GM18909 (cell line): Measurements from ENCODE around the gene TMX2.
"Not testable (repeated sequence)": the region's sequence is repeated elsewhere in the genome, so short reads cannot be mapped to it uniquely, and the experiment has no call there.

Experiments used
- ATAC-seq: cut with Tn5 transposase; IDR thresholded peaks from one replicate; pipeline ENCODE4 v1.9.1; 2021; ENCODE audit warnings: mild to moderate bottlenecking; ENCODE audit not compliant: unreplicated experiment, poor library complexity

The TMX2 gene

DNA sequence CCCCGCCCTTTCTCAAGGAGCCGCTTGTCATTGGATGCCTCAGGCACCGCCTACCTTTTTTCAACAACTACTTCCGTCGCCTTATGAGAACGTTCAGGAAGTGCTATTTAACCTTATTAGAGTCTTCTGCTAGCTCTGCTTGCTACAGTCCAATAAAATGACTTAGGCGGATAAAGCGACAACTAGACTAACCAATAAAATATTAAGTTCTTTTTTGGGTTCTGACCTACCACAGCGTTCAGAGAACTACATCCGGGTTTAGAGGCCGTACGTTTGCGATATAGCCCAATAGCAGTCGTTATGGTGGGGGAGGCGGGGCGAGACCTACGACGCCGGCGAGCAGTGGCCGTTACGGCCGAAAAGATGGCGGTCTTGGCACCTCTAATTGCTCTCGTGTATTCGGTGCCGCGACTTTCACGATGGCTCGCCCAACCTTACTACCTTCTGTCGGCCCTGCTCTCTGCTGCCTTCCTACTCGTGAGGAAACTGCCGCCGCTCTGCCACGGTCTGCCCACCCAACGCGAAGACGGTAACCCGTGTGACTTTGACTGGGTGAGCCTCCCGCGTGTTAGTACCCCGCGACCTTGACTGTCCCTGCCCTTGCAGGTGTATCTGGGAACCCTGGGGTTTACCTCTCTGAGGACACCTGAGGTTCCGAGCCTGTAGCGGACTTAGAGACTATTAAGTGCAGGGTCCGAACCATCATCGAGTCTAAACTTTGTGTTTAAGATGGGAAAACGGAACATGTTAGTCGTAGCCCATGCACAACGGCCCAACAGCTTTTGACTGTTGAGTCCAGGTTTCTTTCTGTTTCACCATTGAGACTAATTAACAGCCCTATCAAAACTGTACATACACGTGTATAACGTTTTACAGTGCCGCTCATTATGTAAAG lies at the start of gene TMX2:
TSS of gene TMX2 (plus strand) at position 338 of the 895 bp plus-strand sequence. CDS start at position 364, 26 bp downstream.
- ATAC-seq: peak; percentile 94

GRCh38 chr11:57662893-57663292 lies 49.5 kb upstream of the TMX2 start:
- ATAC-seq: no peak

GRCh38 chr11:57663975-57664374 lies 48.4 kb upstream of the TMX2 start:
- ATAC-seq: no peak

DNA sequence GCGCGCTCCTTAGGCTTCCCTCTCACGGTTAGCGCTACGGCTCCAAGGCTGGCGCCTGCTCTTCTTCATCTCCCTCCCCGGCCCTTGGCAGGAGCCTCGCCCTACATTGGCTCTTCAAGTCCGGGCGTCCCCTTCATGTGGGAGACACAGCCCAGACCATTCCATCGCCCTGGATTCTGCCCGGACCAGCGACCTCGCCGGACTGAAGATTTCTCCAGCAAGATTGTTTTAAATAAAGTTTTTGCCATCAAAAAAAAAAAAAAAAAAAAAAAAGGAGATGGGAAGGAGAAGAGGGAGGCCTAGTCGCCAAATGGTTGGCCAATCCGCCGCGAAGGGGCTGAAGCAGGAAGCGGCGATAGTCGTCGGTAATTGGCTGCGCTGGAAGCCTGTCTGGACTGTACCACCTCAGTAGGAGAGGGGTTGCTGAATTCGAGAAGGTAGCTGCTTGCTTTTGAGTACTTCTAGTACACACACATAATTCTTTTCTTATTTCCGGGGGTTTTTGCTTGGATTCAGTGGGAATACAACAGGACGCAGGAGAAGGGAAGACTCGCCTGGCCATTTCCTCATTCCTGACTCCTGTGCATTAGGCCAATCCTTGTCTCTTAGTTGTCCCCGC lies 45.2 kb upstream of the TMX2 start:
- ATAC-seq: peak; percentile 74

DNA sequence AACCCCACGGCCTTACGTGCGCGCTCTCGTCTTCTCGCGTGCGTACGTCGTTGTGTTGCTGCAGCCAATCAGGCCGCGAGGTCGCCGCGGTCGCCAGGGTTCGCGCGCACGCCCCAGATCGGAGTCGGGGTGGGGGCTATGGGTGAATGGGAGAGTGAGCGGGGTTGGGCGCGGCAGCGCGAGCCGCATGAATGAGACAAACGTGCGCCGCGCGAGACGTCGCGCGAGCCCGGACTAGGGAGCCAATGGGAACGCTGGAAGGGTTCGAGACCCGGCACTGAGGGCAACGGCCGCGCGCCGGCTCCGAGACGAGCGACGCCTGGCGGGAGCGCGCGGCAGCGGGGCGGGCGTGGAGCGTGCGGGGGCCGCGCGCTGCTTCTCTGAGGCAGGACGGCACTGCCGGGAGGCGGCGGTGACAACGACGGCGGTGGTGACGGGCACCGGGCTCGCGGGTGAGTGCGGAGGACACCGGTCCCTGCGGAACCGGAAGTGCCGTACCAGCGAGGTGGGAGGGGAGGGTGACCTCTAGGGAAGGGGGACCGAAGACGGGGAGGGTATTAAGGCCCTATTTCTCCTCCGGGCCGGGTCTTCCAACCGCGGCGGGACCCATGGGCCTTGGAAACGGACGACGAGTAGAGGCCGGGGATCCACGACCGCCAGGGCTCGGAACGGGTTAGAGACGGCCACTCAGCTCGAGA lies 44.5 kb upstream of the TMX2 start, which contains the start of gene ZDHHC5:
TSS of gene ZDHHC5 (plus strand) at position 379 of the 698 bp plus-strand sequence. CDS start 4,977 bp downstream, outside the sequence.
- peak; percentile 88 for ATAC-seq

DNA sequence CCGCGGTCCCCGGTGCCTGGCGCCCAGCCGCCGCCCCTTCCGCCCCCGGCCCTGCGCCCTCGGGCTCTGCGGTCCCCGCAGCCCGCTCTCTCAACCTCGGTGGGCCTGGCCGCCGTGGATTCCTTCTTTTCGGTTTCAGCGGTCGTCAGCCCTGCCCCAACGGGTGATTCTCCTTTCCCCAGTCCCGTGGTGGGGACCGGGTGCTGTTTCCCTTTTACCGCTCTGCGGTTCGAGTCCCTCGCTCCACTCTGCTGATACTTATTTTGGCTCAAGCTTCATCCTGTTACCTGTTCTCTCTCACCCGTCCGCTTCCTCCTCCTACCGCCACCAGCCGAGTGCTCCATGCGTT lies 44.0 kb upstream of the TMX2 start:
- ATAC-seq: peak; percentile 9

DNA sequence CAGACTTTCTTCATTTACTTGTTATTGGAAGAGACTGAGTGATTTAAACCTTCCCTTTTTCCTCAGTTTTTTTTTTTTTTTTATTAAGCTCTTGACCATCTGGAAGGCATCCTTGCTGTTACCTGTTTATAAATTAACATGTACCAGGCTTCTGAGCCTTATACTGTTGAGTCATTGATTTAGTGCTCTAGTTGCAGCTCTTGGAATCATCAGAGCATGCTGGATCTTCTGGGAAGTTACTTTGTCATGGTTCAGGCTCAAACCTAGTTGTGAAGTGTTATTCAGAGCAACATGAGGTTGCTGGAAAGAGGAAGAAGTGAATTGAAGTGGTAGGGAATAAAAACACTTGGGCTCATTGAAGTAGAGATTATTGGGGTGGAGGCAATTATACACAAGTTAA lies 38.1 kb upstream of the TMX2 start:
- no peak for ATAC-seq

DNA sequence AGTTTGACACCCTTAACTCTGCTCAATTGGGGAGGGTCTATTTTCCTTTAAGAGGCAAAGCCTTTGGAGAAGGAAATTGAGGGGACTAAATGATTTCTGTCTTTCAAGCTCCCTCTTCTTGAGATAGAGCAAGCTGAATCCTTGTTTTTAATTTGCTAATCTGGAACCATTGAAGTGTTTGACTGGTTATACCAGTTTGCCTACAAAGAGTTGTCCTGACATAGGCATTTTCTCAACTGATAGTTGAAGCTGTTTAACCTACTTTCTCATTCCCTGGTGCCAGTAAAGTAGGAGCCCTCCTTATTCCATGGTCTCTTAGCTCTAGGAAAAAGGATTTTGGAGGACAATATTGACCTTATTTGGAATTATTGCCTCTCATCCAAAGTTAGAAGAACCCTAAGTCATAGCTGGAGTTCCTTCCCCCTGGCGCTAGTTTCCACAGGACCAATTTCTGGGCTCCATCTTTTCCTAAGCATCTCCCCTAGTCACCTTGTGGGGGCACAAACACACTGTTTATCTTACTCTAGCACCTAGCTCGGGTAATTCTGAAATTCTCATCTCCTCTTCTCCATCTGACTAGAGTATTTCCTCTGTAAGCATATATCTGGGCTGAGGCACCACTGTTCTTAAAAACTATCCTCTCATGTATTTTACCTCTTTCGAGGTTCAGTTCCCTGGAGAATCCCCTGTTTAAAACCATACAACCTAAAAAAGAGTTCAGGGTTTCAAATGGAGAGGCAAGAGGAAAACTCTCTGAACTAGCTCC lies 37.0 kb upstream of the TMX2 start:
- no peak for ATAC-seq

- no peak for ATAC-seq
Measured at GRCh38 chr11:57679396-57679795, 33.0 kb upstream of the TMX2 start.

GRCh38 chr11:57680552-57680874 lies 31.9 kb upstream of the TMX2 start:
- peak; percentile 46 for ATAC-seq

- no peak for ATAC-seq
Measured at GRCh38 chr11:57681168-57681567, 31.2 kb upstream of the TMX2 start.

DNA sequence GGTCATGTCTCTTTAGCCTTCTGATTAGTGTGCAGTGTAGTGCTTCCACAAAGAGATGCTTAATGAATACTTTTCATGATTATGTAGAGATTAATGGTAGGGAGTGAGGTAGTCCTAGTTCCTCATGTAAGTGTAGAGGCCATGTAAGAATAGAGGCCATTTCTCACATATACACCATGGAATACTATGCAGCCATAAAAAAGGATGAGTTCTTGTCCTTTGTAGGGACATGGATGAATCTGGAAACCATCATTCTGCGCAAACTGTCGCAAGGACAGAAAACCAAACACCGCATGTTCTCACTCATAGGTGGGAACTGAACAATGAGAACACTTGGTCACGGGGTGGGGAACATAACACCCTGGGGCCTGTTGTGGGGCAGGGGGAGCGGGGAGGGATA lies 21.9 kb upstream of the TMX2 start:
- not testable (repeated sequence) for ATAC-seq

DNA sequence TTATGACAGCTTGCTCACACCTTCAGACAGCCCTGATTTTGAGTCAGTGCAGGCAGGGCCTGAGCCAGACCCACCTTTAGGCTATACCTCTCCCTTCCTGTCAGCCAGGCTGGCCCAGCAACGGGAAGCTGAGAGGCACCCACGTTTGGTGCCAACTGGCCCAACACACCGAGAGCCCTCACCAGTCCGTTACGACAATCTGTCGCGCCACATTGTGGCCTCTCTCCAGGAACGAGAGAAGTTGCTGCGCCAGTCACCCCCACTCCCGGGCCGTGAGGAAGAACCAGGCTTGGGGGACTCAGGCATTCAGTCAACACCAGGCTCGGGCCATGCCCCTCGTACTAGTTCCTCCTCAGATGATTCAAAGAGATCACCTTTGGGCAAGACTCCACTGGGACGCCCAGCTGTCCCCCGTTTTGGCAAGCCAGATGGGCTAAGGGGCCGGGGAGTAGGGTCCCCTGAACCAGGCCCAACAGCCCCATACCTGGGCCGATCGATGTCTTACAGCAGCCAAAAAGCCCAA lies 13.5 kb upstream of the TMX2 start:
- no peak for ATAC-seq

DNA sequence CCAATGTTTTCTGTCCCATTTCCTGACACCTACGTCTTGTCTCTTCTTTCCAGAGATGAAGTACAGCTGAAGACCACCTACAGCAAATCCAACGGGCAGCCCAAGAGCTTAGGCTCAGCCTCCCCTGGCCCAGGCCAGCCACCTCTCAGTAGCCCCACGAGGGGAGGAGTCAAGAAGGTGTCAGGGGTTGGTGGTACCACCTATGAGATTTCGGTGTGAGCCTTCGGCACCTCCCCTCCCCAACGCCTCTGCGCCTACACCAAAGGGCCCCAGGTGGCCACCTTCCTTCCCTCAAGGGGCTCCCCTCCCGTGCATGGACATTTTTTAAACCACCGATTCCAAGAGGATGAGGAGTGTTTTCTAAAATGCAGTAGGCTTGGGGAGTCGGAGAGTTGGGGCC lies 12.6 kb upstream of the TMX2 start:
- no peak for ATAC-seq

GRCh38 chr11:57700425-57700824 lies 12.0 kb upstream of the TMX2 start:
- no peak for ATAC-seq

- no peak for ATAC-seq
Measured at GRCh38 chr11:57703341-57703740, 9.1 kb upstream of the TMX2 start.

DNA sequence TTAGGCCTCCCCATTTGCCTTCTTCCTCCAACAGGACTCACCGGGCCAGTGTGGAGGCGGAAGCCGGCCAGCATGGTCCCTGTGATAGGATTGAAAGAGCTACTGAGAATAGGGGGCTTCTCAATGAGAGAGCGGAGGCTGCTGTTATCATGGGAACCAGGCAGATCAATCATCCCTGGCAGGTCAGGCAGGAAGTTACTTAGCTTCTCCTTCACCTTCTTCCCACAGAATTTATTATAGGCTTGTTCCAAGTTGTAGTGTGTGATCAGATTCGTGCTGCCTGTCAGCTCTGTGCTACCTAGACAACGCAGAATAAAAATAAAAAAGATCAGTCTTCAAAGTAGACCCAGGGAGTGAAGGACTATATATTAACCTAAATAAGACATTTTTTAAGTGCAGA lies 7.5 kb upstream of the TMX2 start:
- no peak for ATAC-seq

DNA sequence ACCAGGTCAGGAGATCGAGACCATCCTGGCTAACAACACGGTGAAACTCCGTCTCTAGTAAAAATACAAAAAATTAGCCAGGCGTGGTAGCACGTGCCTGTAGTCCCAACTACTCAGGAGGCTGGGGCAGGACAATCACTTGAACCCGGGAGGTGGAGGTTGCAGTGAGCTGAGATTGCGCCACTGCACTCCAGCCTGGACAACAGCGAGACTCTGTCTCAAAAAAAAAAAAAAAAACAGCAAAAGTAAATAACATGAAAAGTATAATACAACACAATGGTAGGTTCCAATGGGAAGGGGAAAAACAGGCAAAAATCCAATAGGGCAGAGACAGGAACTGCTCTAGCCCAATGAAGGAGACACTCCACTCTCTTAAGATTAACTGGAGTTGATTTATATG lies 7.0 kb upstream of the TMX2 start:
- ATAC-seq: not testable (repeated sequence)

GRCh38 chr11:57709802-57710367 lies 2.5 kb upstream of the TMX2 start:
- no peak for ATAC-seq
